Smooth muscle cell (in vitro differentiated cells): ENCODE results near the gene LAMA2. TPM values are rescaled to one million over a fixed set of nuclear protein-coding genes. Genes with fewer than 3 reads are reported as not detected.

Experiments
- DNase-seq: peaks from one replicate; lab custom pipeline; 2025; ENCODE audit not compliant: unreplicated experiment; lab: John Stamatoyannopoulos, UW
- H2AFZ ChIP-seq: fragments of 200-600 bp; sonication (generic); 2 replicates; pipeline ENCODE4 v1.6.0; 2016; ENCODE audit warnings: antibody characterized with exemption, low read depth, mild to moderate bottlenecking
- H3F3A ChIP-seq: fragments of 200-600 bp; sonication (generic); 2 replicates; pipeline ENCODE4 v1.6.0; 2017; ENCODE audit warnings: antibody characterized with exemption, low read depth
- H3K27ac ChIP-seq: fragments of 200-600 bp; sonication (generic); 2 replicates; pipeline ENCODE4 v1.5.1; 2016; ENCODE audit warnings: low read depth, mild to moderate bottlenecking
- H3K27me3 ChIP-seq: fragments of 200-600 bp; sonication (generic); 2 replicates; pipeline ENCODE4 v1.6.1; 2016; ENCODE audit warnings: low read depth, mild to moderate bottlenecking
- H3K36me3 ChIP-seq: fragments of 200-600 bp; sonication (generic); 2 replicates; pipeline ENCODE4 v1.5.1; 2016; ENCODE audit warnings: low read depth
- H3K4me1 ChIP-seq: fragments of 200-600 bp; sonication (generic); 2 replicates; pipeline ENCODE4 v1.5.1; 2016; ENCODE audit warnings: low read depth
- H3K4me2 ChIP-seq: fragments of 200-600 bp; sonication (generic); 2 replicates; pipeline ENCODE4 v1.6.0; 2016; ENCODE audit warnings: mild to moderate bottlenecking
- H3K4me3 ChIP-seq: fragments of 200-600 bp; sonication (generic); 2 replicates; pipeline ENCODE4 v1.5.1; 2016; ENCODE audit warnings: mild to moderate bottlenecking
- H3K79me2 ChIP-seq: fragments of 200-600 bp; sonication (generic); 2 replicates; pipeline ENCODE4 v1.6.0; 2016; ENCODE audit warnings: low read depth, mild to moderate bottlenecking
- H3K9ac ChIP-seq: fragments of 200-600 bp; sonication (generic); 2 replicates; pipeline ENCODE4 v1.6.0; 2016; ENCODE audit warnings: low read depth
- H3K9me3 ChIP-seq: fragments of 200-600 bp; sonication (generic); replicated peaks from 2 replicates; pipeline ENCODE4 v1.5.1; 2016; ENCODE audit warnings: low read depth
- H4K20me1 ChIP-seq: fragments of 200-600 bp; sonication (generic); 2 replicates; pipeline ENCODE4 v1.6.0; 2016; ENCODE audit warnings: low read depth
- WGBS: methylation state at CpG from one replicate; pipeline ENCODE4 v1.1.7; 2016; ENCODE audit warnings: low lambda C conversion rate; 5-methylcytosine and 5-hydroxymethylcytosine counted together
- polyA plus RNA-seq: library from polyadenylated mRNA; unstranded; fragments of >200 nt; fragmentation: Nextera tagmentation; extraction: Ambion mirVana; gene quantifications from 2 replicates; pipeline ENCODE4 v1.2.1, GENCODE V29; 2016
- total RNA-seq: library from RNA; depleted of rRNA; stranded (reverse); fragments of >200 nt; gene quantifications from 2 replicates; pipeline ENCODE4 v1.2.3, GENCODE V29; 2014
- TF ChIP-seq, protein P1 (sequence below): fragments of 200-600 bp; sonication (generic); IDR thresholded peaks from 2 replicates; pipeline ENCODE4 v1.5.1; 2017; ENCODE audit warnings: borderline replicate concordance, mild to moderate bottlenecking, antibody characterized with exemption; ENCODE audit not compliant: insufficient read depth, poor library complexity, severe bottlenecking

Gene LAMA2
- total and polyA plus RNA-seq, 2 experiments from 2014 or later, result 21.7 to 92.9 TPM

DNA sequence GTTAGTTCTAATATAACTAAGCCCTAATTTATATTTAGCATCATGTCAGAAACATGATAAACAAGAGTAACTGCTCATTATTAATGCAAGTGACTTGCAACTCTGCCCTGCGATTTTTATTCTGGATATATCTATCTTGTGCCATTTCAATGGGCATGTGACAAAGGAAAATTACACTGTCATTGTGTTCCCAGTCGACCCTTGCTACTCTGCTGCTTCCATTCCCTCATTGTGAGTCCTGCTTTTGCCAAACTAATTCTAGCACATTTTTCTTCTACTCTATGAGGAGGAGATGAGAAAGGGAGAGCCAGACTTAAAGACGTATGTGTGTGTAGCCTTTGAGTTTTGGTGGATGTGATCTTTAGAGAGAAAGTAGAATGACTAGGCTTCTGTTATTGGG lies 551.2 kb downstream of the LAMA2 start:
- Histone ChIP-seq H2AFZ (no peak overlapping the region), H3K4me3 (no peak overlapping the region), H3K27ac (no peak overlapping the region), H3K9ac (no peak overlapping the region), H3K36me3 (peaks cover 2% of the 10 kb centered on the region), H3K4me2 (no peak overlapping the region), H3K4me1 (no peaks in the 10 kb centered on the region), H3F3A (no peaks in the 10 kb centered on the region), H3K27me3 (no peaks in the 10 kb centered on the region), H3K9me3 (no peaks in the 10 kb centered on the region), H4K20me1 (no peaks in the 10 kb centered on the region), H3K79me2 (no peaks in the 10 kb centered on the region)
- TF ChIP-seq, protein P1, sequence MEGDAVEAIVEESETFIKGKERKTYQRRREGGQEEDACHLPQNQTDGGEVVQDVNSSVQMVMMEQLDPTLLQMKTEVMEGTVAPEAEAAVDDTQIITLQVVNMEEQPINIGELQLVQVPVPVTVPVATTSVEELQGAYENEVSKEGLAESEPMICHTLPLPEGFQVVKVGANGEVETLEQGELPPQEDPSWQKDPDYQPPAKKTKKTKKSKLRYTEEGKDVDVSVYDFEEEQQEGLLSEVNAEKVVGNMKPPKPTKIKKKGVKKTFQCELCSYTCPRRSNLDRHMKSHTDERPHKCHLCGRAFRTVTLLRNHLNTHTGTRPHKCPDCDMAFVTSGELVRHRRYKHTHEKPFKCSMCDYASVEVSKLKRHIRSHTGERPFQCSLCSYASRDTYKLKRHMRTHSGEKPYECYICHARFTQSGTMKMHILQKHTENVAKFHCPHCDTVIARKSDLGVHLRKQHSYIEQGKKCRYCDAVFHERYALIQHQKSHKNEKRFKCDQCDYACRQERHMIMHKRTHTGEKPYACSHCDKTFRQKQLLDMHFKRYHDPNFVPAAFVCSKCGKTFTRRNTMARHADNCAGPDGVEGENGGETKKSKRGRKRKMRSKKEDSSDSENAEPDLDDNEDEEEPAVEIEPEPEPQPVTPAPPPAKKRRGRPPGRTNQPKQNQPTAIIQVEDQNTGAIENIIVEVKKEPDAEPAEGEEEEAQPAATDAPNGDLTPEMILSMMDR, result no peak
- no peak for DNase-seq
- 93% methylated on average over 3 of the region's 3 CpGs for WGBS

DNA sequence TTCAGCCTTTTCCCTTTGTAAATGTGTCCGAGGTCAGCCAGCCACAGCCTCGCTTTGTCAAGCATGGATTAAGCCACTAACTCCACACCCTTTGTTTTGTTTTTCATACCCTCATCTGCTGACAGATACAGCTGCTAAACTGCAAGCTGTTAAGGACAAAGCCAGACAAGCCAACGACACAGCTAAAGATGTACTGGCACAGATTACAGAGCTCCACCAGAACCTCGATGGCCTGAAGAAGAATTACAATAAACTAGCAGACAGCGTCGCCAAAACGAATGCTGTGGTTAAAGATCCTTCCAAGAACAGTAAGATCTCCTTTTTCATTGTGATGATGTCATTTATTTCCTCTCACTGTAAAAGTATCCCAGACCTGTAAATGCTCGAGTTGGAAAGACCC lies 557.8 kb downstream of the LAMA2 start:
- Histone ChIP-seq H3K9me3 (no peaks in the 10 kb centered on the region), H3K79me2 (no peaks in the 10 kb centered on the region), H3K9ac (no peak overlapping the region), H3K36me3 (peaks cover 5% of the 10 kb centered on the region), H3K4me2 (no peak overlapping the region), H3K27me3 (no peaks in the 10 kb centered on the region), H3F3A (no peaks in the 10 kb centered on the region), H3K4me3 (no peak overlapping the region), H3K27ac (no peak overlapping the region), H4K20me1 (no peaks in the 10 kb centered on the region), H3K4me1 (peaks cover 7% of the 10 kb centered on the region), H2AFZ (no peak overlapping the region)
- 18% methylated on average over 8 of the region's 8 CpGs for WGBS
- TF ChIP-seq, protein P1, result no peak
- DNase-seq, result no peak

DNA sequence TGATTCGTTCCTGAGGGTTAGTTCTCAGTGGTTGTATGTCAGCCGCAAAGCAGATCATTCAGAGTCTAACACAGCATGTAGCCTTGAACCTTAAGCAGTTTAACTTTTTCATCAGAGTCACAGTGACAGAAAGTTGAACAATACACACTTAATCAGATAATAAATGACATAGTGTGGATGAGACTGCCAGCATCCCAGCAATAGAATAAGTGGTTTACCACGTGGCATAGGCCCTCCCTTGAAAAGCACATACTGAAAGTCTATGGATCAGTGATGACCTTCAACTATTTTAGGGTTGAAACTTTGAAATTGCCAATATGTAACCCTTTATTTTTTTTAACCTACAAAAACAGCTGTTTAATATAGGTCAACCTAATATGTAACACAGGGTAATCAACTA lies 561.7 kb downstream of the LAMA2 start:
- Histone ChIP-seq H2AFZ (no peak overlapping the region), H3K27ac (no peak overlapping the region), H3K4me1 (peaks cover 7% of the 10 kb centered on the region), H3K4me3 (no peak overlapping the region), H3K4me2 (no peak overlapping the region), H3F3A (no peaks in the 10 kb centered on the region), H4K20me1 (no peaks in the 10 kb centered on the region), H3K79me2 (no peaks in the 10 kb centered on the region), H3K9me3 (no peaks in the 10 kb centered on the region), H3K27me3 (no peaks in the 10 kb centered on the region), H3K9ac (no peak overlapping the region), H3K36me3 (no peaks in the 10 kb centered on the region)
- TF ChIP-seq, protein P1, result no peak
- DNase-seq, result no peak
- WGBS, result 95% methylated on average over 3 of the region's 3 CpGs
